ENCODE measurements around the gene NUDCD2.
A peak's percentile ranks its signal among the peaks of the same experiment; 100 is the strongest.

Gene NUDCD2

GRCh38 chr5:163459819-163460561, at the start of gene NUDCD2:
Gene NUDCD2 (minus strand): TSS chr5:163460102. CDS start chr5:163460050, 52 bp downstream.
- peak; percentile 99 for DNase-seq (ENCODE audit: low read depth)

GRCh38 chr5:163509291-163509951, 49.5 kb upstream of the NUDCD2 start:
- peak; percentile 76 for DNase-seq (ENCODE audit: low read depth)

DNA sequence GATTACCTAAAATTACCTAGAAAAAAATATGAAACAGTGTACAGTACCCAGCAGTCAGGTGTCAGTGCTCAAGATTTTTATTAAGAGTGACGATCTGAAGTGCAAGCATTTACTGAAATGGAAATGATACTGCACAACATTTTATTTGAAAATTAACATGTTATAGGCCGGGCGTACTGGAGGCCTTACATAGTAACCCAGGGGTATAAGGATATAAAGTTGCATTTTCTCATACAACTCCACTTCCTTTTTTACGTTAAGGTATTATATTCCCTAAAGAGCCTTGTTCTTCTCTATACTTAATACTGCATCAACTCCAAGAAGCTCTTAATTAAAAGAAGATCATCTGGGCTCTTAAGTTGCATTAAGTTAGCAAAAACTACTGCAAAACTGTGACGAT, 48.9 kb upstream of the NUDCD2 start:
- no peak for DNase-seq (ENCODE audit: low read depth)

DNA sequence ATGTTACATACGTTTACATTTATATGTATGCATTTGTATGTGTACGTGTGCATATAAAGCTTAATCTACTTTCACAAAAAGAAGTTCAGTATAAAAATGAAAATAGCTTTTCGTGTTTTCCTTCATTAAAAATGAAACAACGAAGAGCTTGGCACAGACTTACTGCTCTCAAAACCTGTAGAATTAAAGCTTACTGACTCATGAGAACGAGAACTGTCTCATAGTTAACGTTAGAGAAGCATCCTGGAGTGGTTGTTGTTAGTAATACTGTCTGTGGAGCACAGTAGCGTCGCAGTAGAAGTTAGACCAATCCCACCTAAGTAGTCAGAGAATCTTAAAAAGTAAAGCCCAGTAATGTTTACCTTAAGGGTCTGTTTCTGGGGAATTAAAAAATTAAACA, 46.8 kb upstream of the NUDCD2 start:
- peak; percentile 66 for DNase-seq (ENCODE audit: low read depth)

- DNase-seq (ENCODE audit: low read depth): peak; percentile 45
Measured at GRCh38 chr5:163506095-163506457, 46.2 kb upstream of the NUDCD2 start.

- DNase-seq (ENCODE audit: low read depth): peak; percentile 92
Measured at GRCh38 chr5:163505368-163506094, 45.6 kb upstream of the NUDCD2 start, which contains the start of gene MAT2B. Gene MAT2B (plus strand): TSS chr5:163505619. CDS start chr5:163505687, 68 bp downstream.

GRCh38 chr5:163505049-163505367, 45.1 kb upstream of the NUDCD2 start:
- DNase-seq (ENCODE audit: low read depth): no peak

GRCh38 chr5:163504079-163504931, 44.4 kb upstream of the NUDCD2 start:
- DNase-seq (ENCODE audit: low read depth): peak; percentile 75

DNA sequence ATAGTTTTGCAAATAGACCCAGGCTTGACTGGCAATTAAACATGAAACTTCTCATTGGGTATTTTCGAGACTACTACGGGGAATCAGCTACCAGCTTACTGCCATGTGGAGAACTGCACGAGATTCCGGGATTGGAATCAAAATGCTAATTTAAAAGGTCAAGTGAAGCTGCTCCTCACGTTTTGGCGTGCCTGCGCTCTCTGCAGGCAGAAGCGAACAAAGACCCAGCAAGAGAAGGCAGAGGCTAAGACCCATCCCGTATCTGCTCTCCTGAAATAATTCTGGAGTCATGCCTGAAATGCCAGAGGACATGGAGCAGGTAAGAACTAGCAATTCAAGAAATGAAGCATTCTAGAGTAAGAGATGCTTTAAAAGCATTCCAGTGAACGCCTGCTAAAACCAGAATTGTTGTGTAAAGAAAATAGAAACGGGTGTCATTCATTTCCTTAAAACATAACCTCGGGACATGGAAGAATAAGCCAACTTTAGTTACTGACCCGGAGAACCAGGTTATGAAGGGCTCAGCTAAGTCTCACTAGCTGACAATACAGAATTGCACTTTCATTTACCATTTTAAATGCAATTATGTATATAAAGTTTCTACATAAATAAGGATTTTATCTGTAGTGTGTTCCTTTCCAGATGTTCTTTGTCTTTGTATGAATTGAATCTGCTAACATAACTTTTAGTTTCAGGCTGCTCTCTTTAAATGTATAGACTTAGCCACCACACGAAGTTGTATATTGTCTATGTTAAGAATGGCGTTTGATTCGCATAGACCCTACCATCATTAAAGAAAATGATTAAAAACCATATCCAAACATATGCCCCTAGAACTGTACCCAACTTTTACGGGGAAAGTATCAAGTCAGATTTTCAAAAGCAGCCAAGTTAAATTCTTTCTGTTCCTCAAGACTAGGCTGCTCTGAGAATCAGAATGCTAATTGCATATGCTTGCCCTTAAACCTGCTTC, 43.5 kb upstream of the NUDCD2 start:
- peak; percentile 87 for DNase-seq (ENCODE audit: low read depth)

GRCh38 chr5:163502521-163502920, 42.6 kb upstream of the NUDCD2 start:
- peak; percentile 69 for DNase-seq (ENCODE audit: low read depth)

GRCh38 chr5:163498886-163499285, 39.0 kb upstream of the NUDCD2 start:
- peak; percentile 96 for DNase-seq (ENCODE audit: low read depth)

- DNase-seq (ENCODE audit: low read depth): no peak
Measured at GRCh38 chr5:163497315-163497714, 37.4 kb upstream of the NUDCD2 start.

- peak; percentile 84 for DNase-seq (ENCODE audit: low read depth)
Measured at GRCh38 chr5:163496286-163496685, 36.4 kb upstream of the NUDCD2 start.

- no peak for DNase-seq (ENCODE audit: low read depth)
Measured at GRCh38 chr5:163489745-163490075, 29.8 kb upstream of the NUDCD2 start.

DNA sequence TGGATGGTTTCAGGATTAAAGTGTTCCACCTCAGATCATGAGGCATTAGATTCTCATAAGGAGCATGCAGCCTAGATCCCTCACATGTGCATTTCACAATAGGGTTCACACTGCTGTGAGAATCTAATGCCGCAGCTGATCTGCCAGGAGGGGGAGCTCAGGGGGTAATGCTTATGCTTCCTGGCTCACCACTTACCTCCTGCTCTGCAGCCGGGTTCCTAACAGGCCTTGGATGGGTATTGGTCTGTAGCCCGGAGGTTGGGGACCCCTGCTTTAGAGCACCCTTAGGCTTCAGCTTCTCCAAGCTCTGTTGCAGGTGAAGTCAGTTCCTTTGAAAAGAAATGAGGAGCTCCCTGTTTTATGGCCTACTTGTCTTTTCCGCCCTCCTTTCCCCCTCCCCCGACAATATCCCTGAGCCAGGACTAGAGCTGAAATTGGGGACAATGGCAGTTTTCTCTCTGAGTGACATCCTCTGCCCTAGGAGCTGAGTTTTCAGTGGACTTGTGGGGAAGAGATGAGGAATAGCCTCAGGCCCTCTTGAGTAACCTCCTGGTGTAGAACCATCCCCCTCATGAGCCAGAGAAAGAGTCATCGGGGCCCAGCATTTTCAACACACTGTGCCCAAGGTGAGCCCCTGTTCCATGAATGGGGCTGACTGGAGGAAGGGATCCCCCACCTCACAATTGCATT, 29.3 kb upstream of the NUDCD2 start:
- DNase-seq (ENCODE audit: low read depth): peak; percentile 72

GRCh38 chr5:163478982-163479271, 19.0 kb upstream of the NUDCD2 start:
- no peak for DNase-seq (ENCODE audit: low read depth)

- DNase-seq (ENCODE audit: low read depth): peak; percentile 36
Measured at GRCh38 chr5:163478126-163478981, 18.5 kb upstream of the NUDCD2 start.

DNA sequence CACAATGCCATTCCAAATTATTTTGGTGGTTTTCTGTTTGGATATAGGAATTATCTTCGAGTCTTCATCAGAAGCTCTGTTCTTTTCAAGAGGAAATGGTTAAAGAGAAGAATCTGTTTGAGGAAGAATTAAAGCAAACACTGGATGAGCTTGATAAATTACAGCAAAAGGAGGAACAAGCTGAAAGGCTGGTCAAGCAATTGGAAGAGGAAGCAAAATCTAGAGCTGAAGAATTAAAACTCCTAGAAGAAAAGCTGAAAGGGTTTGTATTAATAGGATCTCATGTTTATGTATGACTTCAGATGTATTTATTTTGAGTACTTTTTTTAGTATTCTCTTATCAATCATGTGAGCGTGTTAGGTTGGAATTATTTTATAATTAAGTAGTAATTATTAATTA, 15.5 kb upstream of the NUDCD2 start:
- no peak for DNase-seq (ENCODE audit: low read depth)

DNA sequence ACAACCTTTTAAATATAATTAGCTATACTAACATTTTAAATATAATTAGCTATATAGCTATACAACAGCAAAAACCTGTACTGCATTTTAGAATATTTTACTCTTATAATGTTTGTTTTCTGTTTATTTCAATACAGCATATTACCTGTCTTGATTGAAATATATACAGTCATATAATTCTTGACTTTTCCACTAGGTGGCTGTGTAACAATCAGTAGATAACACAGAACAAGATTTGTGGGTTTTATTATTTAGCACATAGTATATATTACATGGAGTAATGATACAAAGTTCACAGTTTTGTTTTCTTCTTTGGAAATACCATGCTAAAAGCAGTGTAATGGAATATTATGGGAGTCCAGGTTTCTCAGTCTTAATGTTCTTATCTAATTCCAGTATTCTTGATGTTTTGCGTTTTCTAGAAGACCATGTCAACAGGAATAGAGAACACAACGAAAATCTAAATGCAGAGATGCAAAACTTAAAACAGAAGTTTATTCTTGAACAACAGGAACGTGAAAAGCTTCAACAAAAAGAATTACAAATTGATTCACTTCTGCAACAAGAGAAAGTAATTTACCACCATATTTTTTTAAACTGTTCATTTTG, 13.8 kb upstream of the NUDCD2 start:
- no peak for DNase-seq (ENCODE audit: low read depth)

Measured in amniotic epithelial cell (primary cell).